RPMI7951 (cell line): ENCODE results near the gene CELA1. TPM values are rescaled to one million over a fixed set of nuclear protein-coding genes. Genes with fewer than 3 reads are reported as not detected.

Source experiments
- DNase-seq: peaks from one replicate; pipeline ENCODE4 v3.0.0-alpha.2; 2012; ENCODE audit warnings: low read depth
- total RNA-seq: library from RNA; depleted of rRNA; stranded (reverse); fragments of >200 nt; shearing (Covaris generic); gene quantifications from 2 replicates; pipeline ENCODE4 v1.2.3, GENCODE V29; 2014

CELA1 gene
- total RNA-seq, 1 experiment from 2014 or later: not detected

DNA sequence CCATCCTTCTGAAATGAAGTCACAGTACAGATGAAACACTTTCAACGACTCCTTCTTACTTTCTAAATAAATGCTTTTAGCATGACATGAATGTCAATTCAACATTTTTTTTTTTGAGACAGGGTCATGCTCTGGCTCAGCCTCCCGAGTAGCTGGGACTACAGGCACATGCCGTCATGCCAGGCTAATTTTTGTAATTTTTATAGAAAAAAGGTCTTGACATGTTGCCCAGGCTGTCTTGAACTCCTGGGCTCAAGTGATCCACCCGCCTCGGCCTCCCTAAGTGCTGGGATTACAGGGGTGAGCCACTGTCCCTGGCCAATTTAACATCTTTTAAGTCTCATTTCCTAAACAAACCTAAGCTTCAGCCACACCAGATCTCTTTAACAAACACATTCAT, 28.4 kb upstream of the CELA1 start:
- DNase-seq: no peak

DNA sequence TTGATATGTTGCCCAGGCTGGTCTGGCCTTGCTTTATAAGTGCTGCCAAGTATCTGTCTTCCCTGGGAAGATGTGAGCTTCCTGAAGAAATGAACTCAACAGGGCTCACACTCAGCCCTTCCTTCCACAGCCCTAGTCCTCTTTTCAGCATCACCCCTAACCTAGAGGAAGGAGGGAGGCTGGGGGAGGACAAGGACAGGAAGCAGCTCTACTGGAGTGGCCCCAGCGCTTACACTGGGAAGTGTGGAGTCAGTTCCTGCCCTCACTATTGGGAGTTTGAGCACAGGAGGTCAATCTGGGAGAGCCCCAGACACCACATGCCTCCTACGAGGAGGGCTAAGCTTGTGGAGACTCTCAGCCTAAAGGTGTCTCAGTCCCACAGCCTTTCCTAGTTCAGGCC, 27.9 kb upstream of the CELA1 start:
- no peak for DNase-seq

DNA sequence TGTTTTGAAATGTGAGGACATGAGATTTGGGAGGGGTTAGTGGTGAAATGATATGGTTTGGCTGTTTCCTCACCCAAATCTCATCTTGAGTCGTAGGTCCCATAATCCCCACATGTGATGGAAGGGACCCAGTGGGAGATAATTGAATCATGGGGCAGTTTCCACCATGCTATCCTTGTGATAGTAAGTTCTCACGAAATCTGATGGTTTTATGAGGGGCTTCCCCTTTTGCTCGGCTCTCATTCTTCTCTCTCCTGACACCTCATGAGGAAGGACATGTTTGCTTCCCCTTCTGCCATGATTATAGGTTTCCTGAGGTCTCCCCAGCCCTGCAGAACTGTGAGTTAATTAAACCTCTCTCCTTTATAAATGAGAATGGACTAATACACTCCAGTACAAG, 26.7 kb upstream of the CELA1 start:
- no peak for DNase-seq

DNA sequence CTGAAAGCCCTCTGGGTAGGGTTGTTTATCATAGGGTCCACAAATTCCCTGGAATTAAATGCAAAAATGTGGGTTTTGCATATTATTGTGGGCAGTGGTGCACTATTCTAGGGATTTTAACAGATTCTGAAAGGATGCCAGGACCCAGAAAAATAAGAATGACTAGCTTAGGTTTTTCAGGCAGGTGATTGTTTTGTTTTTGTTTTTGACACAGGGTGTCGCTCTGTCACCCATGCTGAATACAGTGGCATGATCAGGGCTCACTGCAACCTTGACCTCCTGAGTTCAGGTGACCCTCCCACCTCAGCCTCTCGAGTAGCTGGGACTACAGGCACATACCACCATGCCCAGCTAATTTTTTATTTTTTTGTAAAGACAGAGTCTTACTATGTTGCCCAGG, 25.5 kb upstream of the CELA1 start:
- no peak for DNase-seq

DNA sequence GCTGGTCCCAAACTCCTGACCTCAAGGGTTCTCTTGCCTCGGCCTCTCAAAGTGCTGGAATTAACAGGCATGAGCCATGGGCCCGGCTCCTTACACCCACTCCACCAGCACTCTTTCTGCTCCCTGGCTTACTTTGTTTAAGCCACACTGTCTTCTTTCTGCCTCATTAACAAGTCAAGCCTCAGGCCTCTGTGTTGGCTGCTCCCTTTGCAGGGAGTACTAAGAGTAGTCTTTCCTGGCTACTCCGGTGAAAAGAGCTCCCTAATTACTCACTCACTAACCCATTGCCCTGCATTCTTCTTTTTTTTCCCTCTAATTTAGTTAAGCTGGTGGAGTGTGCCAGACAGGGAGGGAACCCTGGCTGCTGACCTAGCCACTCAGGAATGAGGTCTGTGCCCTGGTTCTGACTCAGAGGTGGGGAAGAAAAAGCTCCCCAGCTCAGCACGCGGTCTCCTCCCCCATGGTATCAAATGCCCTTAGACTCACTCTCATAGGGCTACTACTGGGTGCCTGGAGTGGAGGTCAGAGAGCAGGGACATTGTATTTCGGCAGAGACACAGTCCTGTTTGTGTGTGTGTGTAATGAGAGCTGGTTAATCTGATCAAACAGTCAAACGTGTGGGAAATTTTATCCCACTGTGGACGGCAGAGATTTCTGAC, 24.9 kb upstream of the CELA1 start:
- peak; percentile 97 for DNase-seq

DNA sequence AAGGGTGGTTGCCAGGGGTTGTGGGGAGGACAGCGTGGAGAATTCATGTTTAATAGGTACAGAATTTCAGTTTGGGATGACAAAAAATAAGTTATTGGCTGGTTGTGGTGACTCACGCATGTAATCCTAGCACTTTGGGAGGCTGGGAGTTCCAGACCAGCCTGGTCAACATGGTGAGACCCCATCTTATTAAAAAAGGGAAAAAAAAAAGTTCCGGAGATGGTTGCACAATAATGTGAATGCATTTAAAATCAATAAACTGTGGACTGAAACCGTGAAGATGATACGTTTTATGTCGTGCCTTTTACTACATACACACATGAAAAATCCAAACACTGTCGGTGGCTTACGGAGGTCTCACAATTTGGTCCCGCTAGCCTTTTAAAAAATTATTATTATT, 24.2 kb upstream of the CELA1 start:
- no peak for DNase-seq

DNA sequence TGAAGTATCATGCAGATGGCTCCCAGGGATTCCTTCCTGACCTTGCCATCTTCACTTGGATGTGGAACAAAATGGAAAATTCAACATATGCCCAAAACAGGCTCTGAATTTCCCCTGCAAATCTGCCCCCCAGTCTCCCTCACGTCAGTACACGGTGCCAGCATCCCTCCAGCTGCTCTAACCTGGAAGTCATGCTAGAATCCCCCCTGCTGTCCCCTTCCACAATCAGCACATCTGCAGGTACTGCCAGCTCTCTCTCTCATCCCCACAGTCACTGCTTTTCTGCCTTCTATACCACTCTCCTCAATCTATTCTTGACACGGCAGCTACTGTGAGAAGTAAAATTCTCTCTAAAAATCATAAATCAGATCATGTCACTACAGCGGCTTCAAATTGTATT, 23.1 kb upstream of the CELA1 start:
- no peak for DNase-seq

DNA sequence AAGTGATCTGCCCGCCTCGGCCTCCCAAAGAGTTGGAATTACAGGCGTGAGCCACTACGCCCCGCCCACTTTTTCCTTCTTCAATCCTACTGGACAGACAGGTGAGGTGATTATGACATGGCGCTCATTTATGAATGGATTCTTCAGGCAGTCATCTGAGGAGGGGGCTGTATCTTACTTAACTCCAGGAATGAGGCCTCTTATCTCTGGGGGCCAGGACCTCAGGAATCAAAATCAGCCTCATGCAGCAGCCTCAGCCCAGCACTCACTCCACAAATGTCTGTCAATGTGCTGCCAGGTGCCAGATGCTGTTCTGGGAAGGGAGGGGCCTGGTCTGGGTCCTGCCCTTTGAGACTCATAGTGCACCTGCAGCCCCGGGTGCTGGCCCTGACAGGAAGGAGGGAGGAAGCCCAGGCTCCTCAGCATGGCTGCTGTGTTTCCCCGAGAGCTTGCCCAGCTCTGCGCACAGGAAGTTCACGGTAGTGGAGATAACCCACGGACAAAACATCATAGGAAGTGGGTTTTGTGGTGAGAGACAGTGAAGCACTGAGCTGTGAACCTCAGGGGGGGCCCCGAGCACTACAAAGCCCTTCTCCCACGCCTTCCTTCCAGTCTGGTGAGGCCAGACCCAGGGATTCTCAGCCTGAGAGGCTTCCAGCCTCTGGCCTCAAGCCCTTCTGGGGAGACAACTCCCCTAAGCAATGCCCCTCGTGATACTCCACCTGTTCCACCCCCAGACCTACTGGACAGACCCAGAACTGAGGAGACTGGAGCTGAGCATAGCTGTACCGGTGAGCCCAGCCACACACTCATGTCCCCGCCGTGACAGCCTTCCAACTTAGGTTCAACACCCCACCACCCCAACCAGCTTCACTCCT, 22.4 kb upstream of the CELA1 start:
- DNase-seq: peak; percentile 85

DNA sequence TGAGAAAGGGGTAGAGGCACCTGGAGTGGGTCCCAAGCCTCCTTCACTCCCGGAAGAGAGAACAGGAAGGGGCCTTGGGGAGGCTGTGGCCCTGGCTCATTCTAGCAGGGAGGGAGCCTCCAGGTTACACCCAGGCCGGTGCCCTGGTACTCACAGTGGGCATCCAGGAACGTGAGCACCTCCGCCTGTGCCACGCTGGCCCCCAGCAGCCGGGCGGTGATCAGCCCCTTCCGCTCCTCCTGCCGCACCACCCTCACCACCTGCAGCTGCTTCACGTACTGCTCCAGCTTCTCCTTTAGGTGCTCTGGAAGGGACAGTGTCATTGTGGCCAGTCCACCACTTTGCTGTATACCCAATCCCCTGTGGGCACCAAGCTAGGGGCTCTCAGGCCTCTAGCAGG, 18.8 kb upstream of the CELA1 start:
- no peak for DNase-seq

DNA sequence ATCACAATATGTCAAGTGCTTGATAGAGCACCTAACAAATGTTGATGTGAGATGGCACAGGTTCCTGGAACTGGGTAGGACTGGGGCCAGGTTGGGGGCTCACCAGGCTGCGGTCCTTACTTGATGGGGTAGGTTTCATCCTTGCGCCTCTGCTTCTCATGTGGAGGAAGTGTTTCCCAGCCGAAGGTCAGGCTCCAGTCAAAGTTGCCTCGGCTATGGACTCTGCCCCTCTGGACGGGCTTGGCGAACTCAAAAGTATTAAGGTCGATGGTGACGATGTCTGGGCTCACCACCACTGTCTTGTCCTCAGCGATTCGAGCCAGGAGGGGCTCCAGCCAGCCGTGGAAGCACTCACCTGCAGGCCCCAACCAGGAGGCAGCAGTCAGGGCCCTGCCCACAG, 17.5 kb upstream of the CELA1 start:
- DNase-seq: no peak

DNA sequence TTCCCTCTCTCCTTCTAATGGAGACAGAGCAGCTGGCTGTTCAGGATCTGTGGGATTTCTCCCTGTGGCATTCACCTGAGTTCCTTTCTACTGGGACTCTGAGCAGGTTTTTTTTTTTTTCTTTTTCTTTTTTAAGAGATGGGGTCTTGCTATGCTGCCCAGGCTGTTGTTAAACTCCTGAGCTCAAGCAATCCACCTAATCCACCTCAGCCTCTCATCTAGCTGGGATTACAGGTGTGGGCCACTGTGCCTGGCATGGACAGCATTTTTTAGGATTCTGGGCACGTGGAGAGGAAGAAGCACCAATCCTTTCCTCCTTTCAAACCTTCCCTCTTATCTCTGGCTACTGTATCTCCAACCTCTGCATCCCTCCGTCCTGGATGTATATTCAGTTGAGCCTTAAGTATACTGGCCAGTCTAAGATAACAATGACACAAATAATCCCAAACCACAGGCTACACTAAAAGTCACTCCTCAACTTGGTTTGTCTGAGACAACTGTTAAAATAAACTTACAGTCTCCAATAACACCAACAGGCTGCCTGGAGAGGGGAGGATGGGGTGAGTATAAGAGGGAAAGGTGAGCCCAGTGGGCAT, 16.4 kb upstream of the CELA1 start:
- DNase-seq: no peak

DNA sequence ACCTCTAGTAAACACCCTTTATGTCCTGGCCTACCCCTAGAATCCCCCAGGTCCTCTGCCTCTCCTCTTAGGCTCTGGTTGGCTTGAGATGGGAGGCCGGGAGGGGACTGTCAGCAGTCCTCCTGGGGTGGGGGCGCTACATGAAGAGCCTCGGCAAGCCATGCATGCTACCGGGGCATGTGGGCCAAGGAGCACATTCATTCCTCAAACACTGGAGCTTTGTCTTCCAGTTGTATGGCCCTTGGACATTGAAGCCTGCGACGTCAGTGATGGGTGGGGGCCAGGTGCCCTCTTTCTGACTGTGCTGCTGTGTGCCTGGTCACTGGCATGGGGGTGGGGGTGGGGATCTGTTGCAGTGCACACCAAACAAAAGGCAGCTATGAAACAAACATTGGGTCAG, 15.8 kb upstream of the CELA1 start:
- no peak for DNase-seq

DNA sequence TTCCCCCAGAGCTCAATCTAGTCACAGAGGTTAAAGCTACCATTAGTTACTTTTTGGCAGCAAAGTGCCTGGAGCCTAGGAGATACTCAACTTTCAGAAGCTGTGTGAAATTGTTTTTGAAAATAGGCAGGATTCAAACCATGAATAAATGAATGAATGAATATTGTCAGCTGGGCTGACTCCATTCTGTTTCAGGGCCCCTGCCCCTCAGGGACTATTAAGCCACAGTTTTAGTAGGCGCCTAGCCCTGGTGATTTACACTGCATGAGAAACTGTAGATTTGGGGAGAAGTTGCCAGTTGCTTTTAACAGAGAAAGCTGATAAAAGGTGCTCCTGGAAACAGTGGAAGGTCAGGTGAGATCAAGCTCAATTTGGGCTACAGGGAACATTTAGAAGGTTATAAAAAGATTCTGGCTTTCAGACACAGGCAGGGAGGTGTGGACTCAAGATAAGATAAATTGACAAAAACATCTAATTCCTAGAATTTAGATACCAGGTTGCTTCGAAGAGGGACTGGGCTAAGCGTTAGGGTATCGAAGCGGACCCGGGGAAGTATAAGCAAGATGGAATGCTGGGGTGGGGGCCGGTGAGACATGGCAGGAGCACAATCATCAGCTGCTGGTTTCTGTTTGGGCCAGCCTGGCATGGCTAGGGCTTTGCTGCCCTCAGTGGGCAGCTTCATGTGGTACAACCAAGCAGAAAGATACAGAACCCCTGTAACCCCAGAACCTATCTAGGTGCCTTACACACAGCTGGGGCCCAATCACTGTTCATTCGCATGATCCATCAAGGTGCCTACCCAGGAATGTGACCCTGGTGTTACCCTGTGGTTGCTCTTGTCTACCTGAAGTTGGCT, 14.9 kb upstream of the CELA1 start:
- DNase-seq: no peak

DNA sequence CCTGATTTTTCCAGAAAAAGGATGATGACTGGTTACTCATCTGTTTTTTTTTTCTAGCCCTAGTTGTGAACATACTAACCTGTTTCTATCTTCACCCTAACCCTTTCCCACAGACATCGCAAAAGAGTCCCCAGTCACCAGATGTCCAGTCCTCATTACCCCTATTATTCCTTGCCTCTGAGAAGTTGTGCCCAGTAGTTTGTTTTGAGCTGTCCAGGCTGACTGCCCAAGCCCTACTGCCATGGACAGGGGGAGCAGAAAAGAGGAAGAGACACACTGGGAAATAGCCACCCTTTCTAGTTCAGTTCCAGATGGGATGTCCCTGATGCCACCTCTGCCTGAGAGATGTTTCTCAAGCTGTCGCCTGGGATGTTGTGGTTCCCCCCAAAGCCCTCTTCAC, 13.8 kb upstream of the CELA1 start:
- DNase-seq: no peak

DNA sequence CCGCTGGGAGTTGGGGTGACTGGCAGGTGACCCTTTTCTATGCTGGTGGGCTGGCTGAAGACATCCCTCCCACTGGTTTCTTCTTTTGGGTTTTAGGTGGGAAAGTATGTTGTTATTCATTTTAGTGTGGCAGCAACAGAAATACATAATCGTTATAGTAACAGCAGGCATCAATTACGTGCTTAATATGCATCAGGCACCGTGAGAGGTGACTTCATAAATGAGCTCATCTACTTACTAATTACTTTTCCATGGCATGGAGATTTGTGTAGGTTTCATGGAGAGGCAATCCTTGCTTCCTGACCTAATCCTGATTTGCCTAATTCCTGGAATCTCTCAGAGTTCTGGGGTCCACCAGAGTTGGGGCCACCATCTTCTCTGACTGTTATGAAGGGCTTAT, 13.4 kb upstream of the CELA1 start:
- no peak for DNase-seq

DNA sequence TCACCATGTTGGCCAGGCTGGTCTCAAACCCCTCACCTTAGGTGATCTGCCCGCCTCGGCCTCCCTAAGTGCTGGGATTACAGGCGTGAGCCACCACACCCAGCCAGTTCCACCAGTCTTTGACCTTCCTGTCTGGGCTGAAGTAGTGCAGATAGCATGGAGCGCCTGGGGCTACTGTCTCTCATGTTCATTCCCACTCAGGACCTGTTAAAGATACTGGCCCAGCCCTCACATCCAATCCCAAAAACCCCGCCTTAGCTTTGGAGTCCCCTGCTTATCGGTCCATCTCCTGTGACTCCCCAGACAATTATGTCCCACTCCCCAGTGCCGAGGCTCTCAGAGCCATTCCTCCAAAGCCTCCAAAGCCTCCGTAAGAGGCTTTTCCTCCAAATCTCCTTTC, 12.0 kb upstream of the CELA1 start:
- no peak for DNase-seq

DNA sequence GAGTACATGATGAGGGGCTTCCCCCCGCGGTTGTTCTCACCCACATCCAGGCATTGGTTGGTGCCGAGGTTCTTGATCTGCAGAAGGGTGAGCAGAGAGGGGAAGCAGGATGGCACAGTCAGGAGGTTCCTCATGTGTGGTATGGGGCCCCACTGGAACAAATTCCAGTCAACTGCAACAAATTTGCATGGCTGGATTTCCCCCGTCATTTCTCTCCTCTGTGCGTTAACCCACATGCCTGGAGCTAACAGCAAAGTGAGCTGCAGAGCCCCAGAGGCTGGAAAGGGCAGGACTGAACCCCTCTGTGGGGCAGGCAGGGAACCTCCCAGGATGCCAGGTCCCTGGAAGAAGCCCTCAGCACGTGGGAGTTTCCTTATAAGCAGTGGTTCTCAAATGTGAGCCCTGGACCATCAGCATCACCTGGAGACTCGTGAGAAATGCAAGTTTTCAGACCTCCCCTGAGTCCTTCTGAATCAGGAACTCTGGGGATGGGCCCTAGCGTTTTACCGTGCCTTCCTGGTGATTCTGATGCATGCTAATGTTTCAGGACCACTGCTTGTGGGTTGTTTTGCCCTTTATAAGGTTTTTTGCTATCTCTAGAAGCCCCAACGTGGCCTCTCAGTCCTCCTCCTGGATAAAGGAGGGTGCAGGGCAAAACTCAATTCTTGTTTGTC, 11.0 kb upstream of the CELA1 start:
- DNase-seq: no peak

DNA sequence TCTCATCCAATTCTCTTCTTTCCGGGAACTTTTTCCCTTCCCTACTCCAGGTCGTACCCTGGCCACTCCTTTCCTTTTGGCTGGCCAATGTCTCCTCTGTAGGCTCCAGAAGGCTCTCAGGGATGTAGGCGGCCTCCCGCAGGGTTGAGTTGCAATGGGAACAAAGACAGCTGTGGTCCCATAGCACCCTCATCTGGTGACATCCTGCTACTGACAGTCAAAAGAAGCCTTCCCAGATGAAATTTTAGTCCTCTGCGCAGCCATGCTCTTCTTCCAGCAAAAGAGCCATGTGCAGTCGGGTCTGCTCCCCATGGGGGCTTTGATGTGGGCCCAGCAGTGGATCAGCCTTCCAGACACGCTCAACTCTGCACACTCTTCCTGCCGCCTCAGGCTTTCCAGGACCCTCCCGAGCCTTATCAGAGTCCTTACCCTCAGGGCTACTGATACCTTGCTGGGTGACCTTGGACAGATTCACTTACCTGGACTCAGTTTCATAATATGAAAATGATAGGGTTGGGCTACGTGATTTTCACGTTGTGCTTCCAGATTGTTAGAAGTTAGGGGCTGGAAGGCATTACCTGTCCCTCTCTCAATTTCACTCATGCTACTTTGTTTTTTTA, 5.5 kb upstream of the CELA1 start:
- peak; percentile 52 for DNase-seq

DNA sequence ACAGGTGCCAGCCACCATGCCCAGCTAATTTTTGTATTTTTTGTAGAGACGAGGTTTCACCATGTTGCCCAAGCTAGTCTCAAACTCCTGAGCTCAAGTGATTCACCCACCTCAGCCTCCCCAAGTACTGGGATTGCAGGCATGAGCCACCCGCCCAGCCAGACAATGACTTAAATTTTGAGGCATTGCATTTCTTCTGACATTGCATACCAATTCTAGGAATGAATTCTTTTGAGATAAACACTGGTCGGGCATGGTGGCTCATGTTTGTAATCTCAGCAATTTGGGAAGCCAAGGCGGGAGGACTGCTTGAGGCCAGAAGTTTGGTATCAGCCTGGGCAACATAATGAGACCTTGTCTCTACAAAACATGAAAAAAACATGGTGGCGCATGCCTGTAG, 2.5 kb upstream of the CELA1 start:
- DNase-seq: no peak

DNA sequence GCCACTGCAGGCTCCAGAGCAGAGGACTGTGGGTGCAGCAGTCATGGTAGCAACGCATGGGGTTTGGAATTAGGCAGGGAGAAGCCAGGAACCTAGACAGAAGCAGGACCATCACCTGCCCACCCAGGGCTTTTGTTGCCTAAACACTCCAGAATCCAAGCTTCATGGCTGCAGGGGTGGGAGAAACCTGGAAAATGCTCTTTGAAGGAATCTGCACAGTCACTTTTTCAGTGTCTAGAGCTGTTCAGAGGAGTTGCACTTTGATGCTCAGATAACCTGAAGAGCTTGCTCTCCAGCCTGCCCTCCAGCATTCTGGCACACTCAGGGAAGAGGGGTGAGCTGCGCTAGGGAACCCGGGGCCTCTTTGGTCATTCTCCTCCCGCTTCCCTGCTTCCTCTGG, 1.6 kb upstream of the CELA1 start:
- no peak for DNase-seq

DNA sequence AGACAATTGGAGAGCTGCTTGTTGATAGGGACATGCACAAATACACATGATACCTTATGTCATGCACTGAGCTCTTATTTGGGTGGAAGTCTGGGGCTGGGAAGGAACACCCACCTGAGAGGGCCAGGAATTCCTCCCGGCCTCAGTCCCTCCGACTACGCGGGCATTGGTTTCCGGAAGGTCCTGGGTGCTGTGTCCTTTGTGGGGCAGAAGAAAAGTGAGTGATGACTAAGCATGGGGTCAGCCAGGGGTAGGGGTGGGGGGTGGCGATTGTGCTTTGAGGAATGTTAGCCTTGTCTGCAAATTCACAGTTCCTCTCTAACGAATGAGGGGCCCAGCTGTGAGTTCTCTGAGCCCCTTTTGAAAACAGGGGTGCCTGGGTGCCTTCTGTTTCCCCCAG, 798 bp downstream of the CELA1 start:
- DNase-seq: peak; percentile 37
